Stimulated activated memory B cell treated with anti-CD40 and anti-IgM and Interleukin-4, amounts not matched to agents 10 μg/mL and 1 μg/mL and 100 μg/mL, for 72 hours (primary cell): ENCODE results near the gene SMIM22.

ENCODE experiments used
- ATAC-seq: fragments of 150-1000 bp; cut with Tn5 transposase; 2 replicates; pipeline ENCODE4 v1.10.0; 2021
- H3K27ac Mint-ChIP-seq: one replicate; pipeline ENCODE4 v1.8.0; 2022; ENCODE audit warnings: mild to moderate bottlenecking, mixed read lengths
- H3K27me3 Mint-ChIP-seq: one replicate; pipeline ENCODE4 v1.8.0; 2022; ENCODE audit warnings: mixed read lengths
- H3K36me3 Mint-ChIP-seq: one replicate; pipeline ENCODE4 v1.8.0; 2022; ENCODE audit warnings: mixed read lengths
- H3K4me1 Mint-ChIP-seq: one replicate; pipeline ENCODE4 v1.8.0; 2022; ENCODE audit warnings: mixed read lengths
- H3K4me3 Mint-ChIP-seq: one replicate; pipeline ENCODE4 v1.8.0; 2022; ENCODE audit warnings: mild to moderate bottlenecking, moderate library complexity, mixed read lengths
- H3K9me3 Mint-ChIP-seq: one replicate; pipeline ENCODE4 v1.8.0; 2022; ENCODE audit warnings: mixed read lengths

SMIM22 gene

DNA sequence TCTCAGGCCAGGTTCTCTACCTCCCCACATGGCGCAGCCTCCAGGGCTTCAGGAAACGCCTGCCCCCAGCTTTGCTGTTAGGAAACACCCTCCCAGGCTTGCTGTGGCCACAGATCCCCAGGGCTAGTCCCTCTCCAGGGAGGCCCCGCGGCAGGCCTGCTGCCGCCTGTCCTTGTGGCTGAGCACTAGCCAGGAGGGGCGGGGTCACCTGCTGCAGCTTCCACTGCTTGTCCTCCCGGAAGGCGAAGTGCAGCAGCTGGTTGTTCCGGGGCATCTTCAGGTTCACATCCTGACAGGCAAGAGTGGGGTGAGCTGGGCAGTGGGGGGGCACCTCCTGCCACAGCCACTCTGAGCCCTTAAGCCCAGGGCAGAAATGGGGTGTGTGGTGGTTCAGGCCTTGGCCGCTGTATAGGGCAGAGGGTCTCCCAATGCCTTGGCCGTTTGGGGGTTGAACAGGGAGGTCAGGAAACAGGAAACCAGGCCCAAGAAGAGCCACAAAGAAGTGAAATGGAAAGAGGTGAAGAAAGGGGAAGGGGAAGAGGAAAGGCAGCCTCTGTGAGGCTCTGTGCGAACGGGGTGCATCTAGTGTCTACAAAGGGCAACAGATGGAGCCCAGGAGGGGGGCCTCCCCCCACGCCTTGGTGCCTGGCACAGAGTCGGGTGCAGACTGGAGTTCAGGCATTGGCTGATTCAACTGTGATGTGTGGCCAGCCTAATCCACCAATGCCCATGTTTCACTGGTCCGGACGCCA lies 5.3 kb downstream of the SMIM22 start:
- H3K4me1 Mint-ChIP-seq = peaks cover 21% of the 10 kb centered on the region
- peak overlapping the region; percentile 45 for H3K27ac Mint-ChIP-seq
- ATAC-seq = no peak
- H3K27me3 Mint-ChIP-seq = no peaks in the 10 kb centered on the region
- H3K4me3 Mint-ChIP-seq = peak overlapping the region; percentile 59
- H3K36me3 Mint-ChIP-seq = peaks cover 23% of the 10 kb centered on the region
- H3K9me3 Mint-ChIP-seq = no peaks in the 10 kb centered on the region

DNA sequence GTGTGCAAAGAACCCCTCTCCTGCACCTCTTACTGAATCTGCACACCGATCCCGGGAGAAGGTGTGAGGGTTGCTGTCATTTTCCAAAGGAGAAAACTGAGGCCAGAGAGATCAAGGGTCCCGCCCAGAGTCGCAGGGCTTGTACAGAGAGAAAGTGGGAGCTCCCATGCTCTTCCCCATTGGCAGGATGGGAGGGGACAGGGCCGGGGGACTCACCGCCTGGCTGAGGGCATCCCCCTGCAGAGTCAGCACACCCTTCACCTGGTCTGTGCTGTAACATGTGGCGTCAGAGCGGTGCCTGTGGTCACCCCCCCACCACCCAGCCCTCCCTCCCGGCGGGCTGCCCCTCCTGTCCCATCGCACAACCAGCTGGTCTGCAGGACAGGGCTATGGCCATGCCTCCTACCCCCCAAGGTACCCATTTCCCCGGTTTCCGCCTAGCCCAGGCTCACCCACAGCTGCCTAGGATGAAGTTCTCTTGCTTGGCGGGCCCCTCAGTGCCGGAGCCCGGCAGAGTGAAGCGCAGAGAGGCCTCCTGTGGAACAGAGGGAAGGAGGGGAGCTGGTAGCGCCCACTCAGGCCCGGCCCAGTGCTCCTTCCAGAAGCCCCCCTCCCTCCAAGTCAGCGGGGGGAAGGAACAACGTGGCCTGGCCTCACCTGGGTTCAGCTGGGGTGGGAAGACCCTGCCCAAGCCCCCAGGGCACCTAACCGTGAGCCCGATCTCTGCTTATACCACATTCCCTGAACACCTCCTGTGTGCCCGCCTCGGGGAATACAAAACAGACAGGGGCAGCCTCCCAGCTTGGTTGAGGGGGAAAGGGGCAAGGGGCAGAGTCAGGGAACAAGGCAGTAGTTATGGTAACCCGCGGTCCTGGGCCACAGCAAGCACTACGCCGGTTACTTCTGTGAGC lies 6.1 kb downstream of the SMIM22 start:
- no peak for ATAC-seq
- H3K4me1 Mint-ChIP-seq = peaks cover 21% of the 10 kb centered on the region
- H3K27ac Mint-ChIP-seq = peak overlapping the region; percentile 84
- H3K27me3 Mint-ChIP-seq = no peaks in the 10 kb centered on the region
- no peaks in the 10 kb centered on the region for H3K9me3 Mint-ChIP-seq
- peaks cover 29% of the 10 kb centered on the region for H3K36me3 Mint-ChIP-seq
- H3K4me3 Mint-ChIP-seq = peak overlapping the region; percentile 88

GRCh38 chr16:4801962-4802658 lies 6.9 kb downstream of the SMIM22 start, which contains the start of gene ROGDI:
ROGDI (minus strand) TSS chr16:4802633; CDS start chr16:4802571, 62 bp downstream.
- Mint-ChIP-seq H3K9me3 (no peaks in the 10 kb centered on the region), H3K4me3 (peak within 1 kb of the TSS; percentile 88), H3K36me3 (peaks cover 26% of the 10 kb centered on the region), H3K27ac (peak within 1 kb of the TSS; percentile 84), H3K4me1 (peaks cover 21% of the 10 kb centered on the region), H3K27me3 (no peaks in the 10 kb centered on the region)
- ATAC-seq = peak; percentile 82

- peak overlapping the region; percentile 84 for H3K27ac Mint-ChIP-seq
- ATAC-seq = peak; percentile 96
- H3K4me1 Mint-ChIP-seq = peaks cover 21% of the 10 kb centered on the region
- peaks cover 29% of the 10 kb centered on the region for H3K36me3 Mint-ChIP-seq
- no peaks in the 10 kb centered on the region for H3K9me3 Mint-ChIP-seq
- H3K27me3 Mint-ChIP-seq = no peaks in the 10 kb centered on the region
- peak overlapping the region; percentile 88 for H3K4me3 Mint-ChIP-seq
Observed at GRCh38 chr16:4802659-4803287, 7.6 kb downstream of the SMIM22 start.

DNA sequence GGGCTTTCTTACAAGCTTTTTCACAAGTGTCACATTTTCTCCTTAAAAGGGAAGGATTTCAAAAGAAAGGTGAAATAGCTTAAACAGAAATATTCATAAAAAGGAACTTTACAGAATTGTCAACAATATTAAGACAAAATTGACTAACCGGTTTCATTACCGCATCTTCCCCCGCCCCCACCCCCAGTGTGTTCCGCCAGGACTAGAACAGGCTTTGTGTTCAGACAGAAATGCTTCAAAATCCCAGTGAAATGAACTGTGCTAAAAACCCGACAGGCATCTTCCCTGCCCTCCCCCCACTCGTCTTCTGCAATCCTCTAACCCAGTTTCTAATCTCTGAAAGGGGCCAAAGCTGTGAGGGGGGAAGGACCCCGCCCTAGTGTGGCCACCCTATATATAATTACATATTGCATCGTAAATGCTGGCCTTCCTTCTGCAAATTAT lies 8.3 kb downstream of the SMIM22 start:
- H3K27ac Mint-ChIP-seq = peak overlapping the region; percentile 84
- H3K4me1 Mint-ChIP-seq = peaks cover 21% of the 10 kb centered on the region

GRCh38 chr16:4803898-4804762 lies 9.0 kb downstream of the SMIM22 start:
- Mint-ChIP-seq H3K4me3 (peak overlapping the region; percentile 43), H3K9me3 (no peaks in the 10 kb centered on the region), H3K27me3 (no peaks in the 10 kb centered on the region), H3K36me3 (peaks cover 35% of the 10 kb centered on the region), H3K27ac (peak overlapping the region; percentile 13), H3K4me1 (peaks cover 21% of the 10 kb centered on the region)
- ATAC-seq = no peak

More for the DNA sequence above, 8.3 kb downstream of the SMIM22 start:
- H3K36me3 Mint-ChIP-seq = peaks cover 35% of the 10 kb centered on the region
- H3K4me3 Mint-ChIP-seq = peak overlapping the region; percentile 88
- no peaks in the 10 kb centered on the region for H3K9me3 Mint-ChIP-seq
- no peaks in the 10 kb centered on the region for H3K27me3 Mint-ChIP-seq
- no peak for ATAC-seq

DNA sequence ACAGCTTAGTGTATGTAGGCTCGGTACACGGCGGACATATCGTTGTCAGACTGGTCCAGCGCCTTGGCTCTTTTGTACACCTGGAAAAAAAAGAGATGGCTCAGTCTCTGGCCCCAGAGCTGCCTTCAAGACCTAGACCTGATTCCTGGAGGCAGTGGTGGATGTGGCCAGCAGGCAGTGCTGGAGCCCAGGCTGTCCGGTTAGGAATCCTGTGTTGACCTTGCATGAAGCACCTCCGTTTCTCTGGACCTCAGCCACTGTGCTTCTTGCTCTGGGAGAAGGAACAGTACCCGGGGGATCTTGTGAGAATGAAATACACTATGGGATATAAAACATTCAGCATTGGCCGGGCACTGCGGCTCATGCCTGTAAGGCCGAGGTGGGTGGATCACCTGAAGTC lies 10.1 kb downstream of the SMIM22 start:
- H3K4me3 Mint-ChIP-seq = no peak overlapping the region
- ATAC-seq = no peak
- no peaks in the 10 kb centered on the region for H3K9me3 Mint-ChIP-seq
- H3K36me3 Mint-ChIP-seq = peaks cover 35% of the 10 kb centered on the region
- no peaks in the 10 kb centered on the region for H3K27me3 Mint-ChIP-seq
- no peak overlapping the region for H3K27ac Mint-ChIP-seq
- H3K4me1 Mint-ChIP-seq = peaks cover 19% of the 10 kb centered on the region

DNA sequence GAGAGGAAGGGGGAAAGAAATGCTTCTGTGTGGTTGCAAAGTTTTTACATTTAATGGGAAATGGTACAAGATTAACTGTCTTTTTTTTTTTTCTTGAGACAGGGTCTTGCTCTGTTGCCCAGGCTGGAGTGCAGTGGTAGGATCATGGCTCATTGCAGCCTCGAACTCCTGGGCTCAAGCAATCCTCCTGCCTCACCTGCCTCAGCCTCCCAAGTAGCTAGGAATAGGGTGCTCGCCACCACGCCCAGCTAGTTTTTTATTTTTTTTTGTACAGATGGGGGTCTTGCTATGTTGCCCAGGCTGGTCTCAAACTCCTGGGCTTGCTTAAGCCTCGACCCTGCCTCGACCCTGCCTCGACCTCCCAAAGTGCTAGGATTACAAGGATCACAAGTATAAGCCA lies 11.1 kb downstream of the SMIM22 start:
- no peak for ATAC-seq
- Mint-ChIP-seq H3K27me3 (no peaks in the 10 kb centered on the region), H3K36me3 (peaks cover 41% of the 10 kb centered on the region), H3K9me3 (no peaks in the 10 kb centered on the region), H3K4me3 (no peak overlapping the region), H3K4me1 (peaks cover 10% of the 10 kb centered on the region), H3K27ac (no peak overlapping the region)

DNA sequence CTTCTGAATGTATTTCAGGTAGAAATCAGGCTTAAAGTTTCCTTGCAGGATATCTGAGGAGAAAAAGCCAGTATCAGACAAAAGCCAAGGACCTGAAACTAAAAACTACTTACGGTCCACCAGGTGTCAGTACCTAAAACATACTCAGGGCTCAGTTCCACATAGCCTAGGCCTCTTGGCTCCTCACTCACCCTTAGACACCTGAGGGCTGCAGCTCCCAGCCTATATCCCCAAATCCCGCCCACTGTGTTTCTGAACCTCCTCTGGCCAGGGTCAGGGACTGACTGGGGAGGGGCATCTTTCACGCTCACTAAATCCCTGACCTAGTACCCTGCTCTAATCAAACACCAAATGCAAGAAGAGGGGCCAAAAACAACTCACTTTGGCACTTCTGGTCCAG lies 16.1 kb downstream of the SMIM22 start:
- Mint-ChIP-seq H3K4me3 (no peak overlapping the region), H3K4me1 (no peaks in the 10 kb centered on the region)

GRCh38 chr16:4811773-4812172 lies 16.6 kb downstream of the SMIM22 start:
- peak; percentile 16 for ATAC-seq
- no peak overlapping the region for H3K4me3 Mint-ChIP-seq
- H3K27ac Mint-ChIP-seq = no peak overlapping the region
- H3K9me3 Mint-ChIP-seq = no peaks in the 10 kb centered on the region
- no peaks in the 10 kb centered on the region for H3K4me1 Mint-ChIP-seq
- H3K36me3 Mint-ChIP-seq = peaks cover 66% of the 10 kb centered on the region
- H3K27me3 Mint-ChIP-seq = no peaks in the 10 kb centered on the region

More for the DNA sequence above, 16.1 kb downstream of the SMIM22 start:
- Mint-ChIP-seq H3K27me3 (no peaks in the 10 kb centered on the region), H3K9me3 (no peaks in the 10 kb centered on the region), H3K36me3 (peaks cover 62% of the 10 kb centered on the region), H3K27ac (no peak overlapping the region)
- ATAC-seq = no peak

- Mint-ChIP-seq H3K36me3 (peaks cover 62% of the 10 kb centered on the region), H3K9me3 (no peaks in the 10 kb centered on the region), H3K4me1 (no peaks in the 10 kb centered on the region), H3K4me3 (no peak overlapping the region), H3K27me3 (no peaks in the 10 kb centered on the region), H3K27ac (no peak overlapping the region)
- no peak for ATAC-seq
Observed at GRCh38 chr16:4813251-4814003, 18.3 kb downstream of the SMIM22 start.

DNA sequence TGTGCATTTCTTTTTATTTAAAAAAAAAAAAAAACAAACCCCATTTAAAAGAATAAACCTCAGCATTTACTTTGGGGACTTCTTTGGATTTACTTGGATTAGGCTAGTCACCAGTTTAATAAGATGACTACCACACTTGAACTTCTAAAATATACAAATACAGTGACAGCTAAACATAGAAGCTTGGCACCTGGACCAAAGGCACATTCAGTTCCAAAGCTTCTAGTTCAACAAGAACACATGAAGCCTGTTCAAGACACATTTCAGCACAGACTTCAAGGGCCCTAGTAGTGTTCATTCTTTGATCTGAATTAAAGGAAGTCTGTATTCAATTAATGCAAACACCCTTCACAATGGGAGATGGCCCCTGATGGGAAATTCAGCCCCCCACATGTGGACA lies 18.9 kb downstream of the SMIM22 start:
- Mint-ChIP-seq H3K36me3 (peaks cover 68% of the 10 kb centered on the region), H3K27me3 (no peaks in the 10 kb centered on the region), H3K4me1 (no peaks in the 10 kb centered on the region), H3K4me3 (no peak overlapping the region), H3K9me3 (no peaks in the 10 kb centered on the region), H3K27ac (no peak overlapping the region)
- ATAC-seq = no peak

DNA sequence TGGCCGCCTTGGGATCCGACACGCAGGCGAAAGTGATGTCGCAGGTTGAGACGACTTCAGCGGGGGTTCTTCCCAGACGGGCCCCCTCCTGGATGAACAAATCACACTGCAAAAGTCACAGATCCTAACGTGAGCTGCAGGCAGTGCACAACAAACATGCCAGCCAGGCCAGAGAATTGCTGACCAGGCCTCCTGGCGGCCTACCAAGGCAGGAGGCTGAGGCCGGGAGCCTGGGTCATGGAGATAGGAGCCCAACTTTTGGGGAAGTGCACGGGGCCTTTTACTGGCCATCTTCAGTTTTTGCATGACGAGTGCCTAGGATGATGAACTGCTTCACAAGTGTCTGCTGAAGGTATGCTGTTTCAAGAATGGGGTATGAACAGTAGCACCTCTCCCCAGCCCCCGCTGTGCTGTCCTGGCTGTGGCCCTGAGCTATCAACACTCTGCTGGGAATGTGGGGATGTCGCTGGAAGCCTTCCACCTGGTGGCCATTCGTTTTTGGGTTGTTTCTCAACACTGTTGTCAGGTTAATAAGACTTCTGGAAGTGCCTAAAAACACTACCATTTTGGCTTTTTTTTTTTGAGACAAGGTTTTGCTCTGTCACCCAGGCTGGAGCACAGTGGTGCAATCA lies 19.5 kb downstream of the SMIM22 start:
- no peaks in the 10 kb centered on the region for H3K9me3 Mint-ChIP-seq
- no peak for ATAC-seq
- H3K36me3 Mint-ChIP-seq = peaks cover 70% of the 10 kb centered on the region
- H3K4me3 Mint-ChIP-seq = no peak overlapping the region
- H3K4me1 Mint-ChIP-seq = no peaks in the 10 kb centered on the region
- H3K27ac Mint-ChIP-seq = no peak overlapping the region
- H3K27me3 Mint-ChIP-seq = no peaks in the 10 kb centered on the region
